B cell (primary cell): ENCODE results near the gene PPP2R5C. TPM values are rescaled to one million over a fixed set of nuclear protein-coding genes. Genes with fewer than 3 reads are reported as not detected.

Experiments used
- ATAC-seq: fragments of 200-7000 bp; cut with Tn5 transposase; one replicate; pipeline ENCODE4 v1.10.0; 2021; ENCODE audit warnings: low read depth, mild to moderate bottlenecking, moderate number of reproducible peaks, moderate library complexity
- CTCF ChIA-PET: fragments of 350-600 bp; sonication (Branson Sonifier 250); formaldehyde crosslinking; loops from one replicate; lab custom pipeline; 2021; ENCODE audit warnings: antibody characterized with exemption, inconsistent platforms; lab: Charles Lee
- POLR2A ChIA-PET: fragments of 350-600 bp; sonication (Branson Sonifier 250); formaldehyde crosslinking; loops from one replicate; lab custom pipeline; 2021; ENCODE audit warnings: antibody characterized with exemption; lab: Charles Lee
- DNase-seq: peaks from one replicate; pipeline ENCODE4 v3.0.0; 2013
- H2AFZ ChIP-seq: 2 replicates; pipeline ENCODE4 v1.6.1; 2012; ENCODE audit warnings: mild to moderate bottlenecking, low read depth, low read length; ENCODE audit not compliant: insufficient read depth, poor library complexity, severe bottlenecking
- H3K27ac ChIP-seq, 2 donors: 1 replicate in 1 of 2; 2 replicates in 1 of 2; pipeline ENCODE4 v1.5.1; 2012 to 2013; ENCODE audit warnings: low read length in 2 of 2, mild to moderate bottlenecking in 2 of 2, moderate library complexity in 1 of 2
- H3K27me3 ChIP-seq, 4 experiments: fragments of 200-600 bp in 1 of 4; sonication (generic) in 1 of 4; replicated peaks in 1 of 4; 1 replicate in 2 of 4; 2 replicates in 2 of 4; pipeline versions ENCODE4 v1.6.1 to v1.7.0; 2013 to 2016; ENCODE audit warnings: low read length in 3 of 4, mild to moderate bottlenecking in 2 of 4, mixed read lengths in 1 of 4, moderate library complexity in 1 of 4; ENCODE audit not compliant: insufficient read depth in 4 of 4, control insufficient read depth in 3 of 4; ENCODE audit errors: control extremely low read depth in 1 of 4
- H3K36me3 ChIP-seq, 2 experiments: replicated peaks in 1 of 2; 1 replicate in 1 of 2; 2 replicates in 1 of 2; pipeline versions ENCODE4 v1.6.1 to v1.7.1; 2013; ENCODE audit warnings: low read length in 1 of 2; ENCODE audit not compliant: insufficient read depth in 2 of 2, control insufficient read depth in 1 of 2; ENCODE audit errors: control extremely low read depth in 1 of 2, extremely low read depth in 1 of 2
- H3K4me1 ChIP-seq, 2 donors: fragments of 200-600 bp in 1 of 2; sonication (generic) in 1 of 2; 1 replicate in 1 of 2; 2 replicates in 1 of 2; pipeline versions ENCODE4 v1.5.1 to v1.6.1; 2013 to 2017; ENCODE audit warnings: low read length in 2 of 2; ENCODE audit not compliant: control insufficient read depth in 2 of 2, insufficient read depth in 2 of 2
- H3K4me2 ChIP-seq: replicated peaks from 2 replicates; pipeline ENCODE3; 2012; ENCODE audit warnings: mild to moderate bottlenecking, low read depth, low read length; ENCODE audit not compliant: poor library complexity, severe bottlenecking
- H3K4me3 ChIP-seq, 5 experiments: fragments of 200-600 bp in 1 of 5; sonication (generic) in 1 of 5; 1 replicate in 3 of 5; 2 replicates in 2 of 5; pipeline versions ENCODE4 v1.5.1 to v1.7.0; 2011 to 2016; ENCODE audit warnings: low read length in 4 of 5, mild to moderate bottlenecking in 4 of 5, low read depth in 2 of 5, control low read depth in 1 of 5, moderate library complexity in 1 of 5; ENCODE audit not compliant: insufficient read depth in 1 of 5; ENCODE audit errors: control extremely low read depth in 1 of 5, extremely low read depth in 1 of 5
- H3K79me2 ChIP-seq: fragments of 200-600 bp; sonication (generic); one replicate; pipeline ENCODE4 v1.6.0; 2016; ENCODE audit warnings: low read length; ENCODE audit not compliant: control insufficient read depth, insufficient read depth
- H3K9ac ChIP-seq: fragments of 200-600 bp; sonication (generic); 2 replicates; pipeline ENCODE4 v1.6.1; 2017; ENCODE audit warnings: mild to moderate bottlenecking, low read length, moderate library complexity
- H3K9me3 ChIP-seq, 3 donors: one replicate each; pipeline versions ENCODE4 v1.6.1 to v1.7.1; 2013; ENCODE audit warnings: low read length in 2 of 3; ENCODE audit not compliant: control insufficient read depth in 2 of 3, insufficient read depth in 1 of 3; ENCODE audit errors: control extremely low read depth in 1 of 3
- H4K20me1 ChIP-seq: 2 replicates; pipeline ENCODE4 v1.6.0; 2012; ENCODE audit warnings: mild to moderate bottlenecking, low read length; ENCODE audit not compliant: insufficient read depth, control insufficient read depth, poor library complexity, severe bottlenecking
- H3K27ac Mint-ChIP-seq: one replicate; pipeline ENCODE4 v1.8.0; 2021; ENCODE audit warnings: mixed read lengths
- H3K27me3 Mint-ChIP-seq: one replicate; pipeline ENCODE4 v1.8.0; 2021; ENCODE audit warnings: mixed read lengths
- H3K4me1 Mint-ChIP-seq: one replicate; pipeline ENCODE4 v1.8.0; 2021; ENCODE audit warnings: mixed read lengths
- H3K4me3 Mint-ChIP-seq: one replicate; pipeline ENCODE4 v1.8.0; 2021; ENCODE audit warnings: mixed read lengths
- H3K9me3 Mint-ChIP-seq: one replicate; pipeline ENCODE4 v1.8.0; 2022; ENCODE audit warnings: mixed read lengths; ENCODE audit not compliant: insufficient read depth
- EZH2 ChIP-seq: IDR thresholded peaks from 2 replicates; pipeline ENCODE4 v1.6.1; 2012; ENCODE audit warnings: borderline replicate concordance, low read depth, mild to moderate bottlenecking, moderate library complexity, low read length; ENCODE audit not compliant: insufficient read depth, poor library complexity, severe bottlenecking
- WGBS: methylation state at CpG from one replicate; pipeline ENCODE4 v1.1.5; 2013; ENCODE audit warnings: missing lambda C conversion rate; ENCODE audit not compliant: insufficient coverage; 5-methylcytosine and 5-hydroxymethylcytosine counted together
- intact Hi-C: fragments of 100-400 bp; cut with micrococcal nuclease; formaldehyde crosslinking; loops from one replicate; pipeline ENCODE4 v1.10.0; 2022
- polyA plus RNA-seq: library from polyadenylated mRNA; depleted of rRNA; stranded (reverse); fragments of >200 nt; gene quantifications from 2 replicates; pipeline ENCODE4 v1.2.3, GENCODE V29; 2012
- total RNA-seq, 2 donors: library from RNA; stranded (reverse); fragments of 120-200 nt in 1 of 2; gene quantifications; 1 replicate in 1 of 2; 2 replicates in 1 of 2; pipeline versions ENCODE4 v1.2.3 to v1.2.4, GENCODE V29; 2013 to 2022
- TF ChIP-seq, protein P1 (sequence below): fragments of 200-600 bp; IDR thresholded peaks from one replicate; pipeline ENCODE4 v1.8.0; 2022; ENCODE audit warnings: antibody characterized with exemption, mild to moderate bottlenecking

The PPP2R5C gene
- total and polyA plus RNA-seq, 2 donors (not counting 1 experiment from before 2014, with no cell fraction given) = 91.7 to 330 TPM

DNA sequence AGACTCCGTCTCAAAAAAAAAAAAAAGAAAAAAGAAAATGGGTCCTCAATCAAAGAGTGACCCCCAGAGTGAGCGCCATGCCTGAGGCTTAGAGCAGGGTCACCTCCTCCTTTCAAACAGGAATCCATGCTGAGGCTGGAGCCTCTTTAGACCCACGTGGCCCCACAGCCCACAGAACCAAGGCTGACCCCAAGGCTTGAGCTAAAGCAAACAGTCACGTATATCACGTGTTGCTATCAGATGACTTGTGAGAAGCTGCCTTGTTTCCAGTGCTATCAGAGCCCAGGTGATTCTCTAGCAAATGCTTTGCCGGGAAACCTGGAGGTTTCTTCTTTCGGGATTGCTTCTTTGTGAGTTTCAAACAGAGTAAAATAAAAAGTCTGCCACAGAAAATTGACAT is 171.2 kb downstream of the PPP2R5C start:
- ChIA-PET POLR2A (no interaction called here), CTCF (no interaction called here)
- Histone ChIP-seq H3K36me3 (peaks cover 0 to 11% of the 10 kb centered on the region in 2 experiments), H3K79me2 (no peaks in the 10 kb centered on the region), H3K9ac (no peak overlapping the region), H3K9me3 (no peaks in the 10 kb centered on the region), H3K27me3 (no peaks in the 10 kb centered on the region), H2AFZ (no peak overlapping the region), H3K4me2 (no peak overlapping the region), H4K20me1 (no peaks in the 10 kb centered on the region), H3K27ac (no peak overlapping the region), H3K4me3 (no peak overlapping the region), H3K4me1 (no peaks in the 10 kb centered on the region)
- H3K4me3 Mint-ChIP-seq = no peak overlapping the region
- WGBS = 91% methylated on average over 5 of the region's 7 CpGs
- intact Hi-C loops = no loop called here
- no peak overlapping the region for H3K27ac Mint-ChIP-seq
- TF ChIP-seq EZH2 = no peak
- TF ChIP-seq, protein P1, sequence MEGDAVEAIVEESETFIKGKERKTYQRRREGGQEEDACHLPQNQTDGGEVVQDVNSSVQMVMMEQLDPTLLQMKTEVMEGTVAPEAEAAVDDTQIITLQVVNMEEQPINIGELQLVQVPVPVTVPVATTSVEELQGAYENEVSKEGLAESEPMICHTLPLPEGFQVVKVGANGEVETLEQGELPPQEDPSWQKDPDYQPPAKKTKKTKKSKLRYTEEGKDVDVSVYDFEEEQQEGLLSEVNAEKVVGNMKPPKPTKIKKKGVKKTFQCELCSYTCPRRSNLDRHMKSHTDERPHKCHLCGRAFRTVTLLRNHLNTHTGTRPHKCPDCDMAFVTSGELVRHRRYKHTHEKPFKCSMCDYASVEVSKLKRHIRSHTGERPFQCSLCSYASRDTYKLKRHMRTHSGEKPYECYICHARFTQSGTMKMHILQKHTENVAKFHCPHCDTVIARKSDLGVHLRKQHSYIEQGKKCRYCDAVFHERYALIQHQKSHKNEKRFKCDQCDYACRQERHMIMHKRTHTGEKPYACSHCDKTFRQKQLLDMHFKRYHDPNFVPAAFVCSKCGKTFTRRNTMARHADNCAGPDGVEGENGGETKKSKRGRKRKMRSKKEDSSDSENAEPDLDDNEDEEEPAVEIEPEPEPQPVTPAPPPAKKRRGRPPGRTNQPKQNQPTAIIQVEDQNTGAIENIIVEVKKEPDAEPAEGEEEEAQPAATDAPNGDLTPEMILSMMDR = no peak
- no peak for ATAC-seq
- no peak for DNase-seq
- no peaks in the 10 kb centered on the region for H3K9me3 Mint-ChIP-seq
- no peaks in the 10 kb centered on the region for H3K27me3 Mint-ChIP-seq
- H3K4me1 Mint-ChIP-seq = no peaks in the 10 kb centered on the region

DNA sequence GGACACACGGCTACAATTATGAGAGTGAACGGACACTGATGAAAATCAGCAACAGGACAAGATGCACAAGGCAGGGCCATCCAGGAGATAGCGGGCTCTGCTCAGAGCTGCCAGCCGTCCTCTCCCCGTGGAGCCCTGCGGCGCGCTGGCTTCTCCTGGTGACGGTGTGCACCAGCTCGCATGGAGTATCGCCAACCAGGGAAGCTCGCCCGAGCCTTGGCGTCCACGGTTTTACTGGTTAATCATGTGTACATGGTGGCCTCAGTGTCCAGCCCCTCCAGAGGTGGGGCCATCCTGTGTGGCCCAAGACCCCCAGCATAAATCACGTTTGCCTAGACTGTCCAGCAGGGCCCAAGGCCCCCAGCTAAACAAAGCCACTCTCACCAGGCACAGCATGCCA is 171.7 kb downstream of the PPP2R5C start:
- H4K20me1 ChIP-seq = no peaks in the 10 kb centered on the region
- H3K9me3 Mint-ChIP-seq = no peaks in the 10 kb centered on the region
- 95% methylated on average over 16 of the region's 16 CpGs for WGBS
- no peak overlapping the region for H3K4me2 ChIP-seq
- DNase-seq (no peak), ATAC-seq (no peak)
- CTCF ChIA-PET = no interaction called here
- no peak overlapping the region for H3K27ac ChIP-seq
- H2AFZ ChIP-seq = no peak overlapping the region
- H3K4me1 ChIP-seq = no peaks in the 10 kb centered on the region
- intact Hi-C loops = no loop called here
- no peaks in the 10 kb centered on the region for H3K4me1 Mint-ChIP-seq
- no peak overlapping the region for H3K4me3 Mint-ChIP-seq
- POLR2A ChIA-PET = no interaction called here
- H3K36me3 ChIP-seq = peaks cover 0 to 11% of the 10 kb centered on the region in 2 experiments
- H3K9ac ChIP-seq = no peak overlapping the region
- H3K4me3 ChIP-seq = no peak overlapping the region
- H3K27me3 ChIP-seq = peaks cover 0 to 3% (median under 1%) of the 10 kb centered on the region in 4 experiments
- H3K9me3 ChIP-seq = peaks cover 0 to under 1% (median 0%) of the 10 kb centered on the region in 3 donors
- H3K79me2 ChIP-seq = no peaks in the 10 kb centered on the region
- H3K27ac Mint-ChIP-seq = no peak overlapping the region
- peaks cover 4% of the 10 kb centered on the region for H3K27me3 Mint-ChIP-seq
- no peak for TF ChIP-seq EZH2
- TF ChIP-seq, protein P1 = no peak
